Measurements from ENCODE around the gene KLHL3.

KLHL3 gene

GRCh38 chr5:137758121-137758520, 22.2 kb upstream of the KLHL3 start:
- Histone ChIP-seq H2AFZ (ENCODE audit: low read length) (no peak overlapping the region), H3K4me2 (ENCODE audit: low read length) (no peak overlapping the region)

DNA sequence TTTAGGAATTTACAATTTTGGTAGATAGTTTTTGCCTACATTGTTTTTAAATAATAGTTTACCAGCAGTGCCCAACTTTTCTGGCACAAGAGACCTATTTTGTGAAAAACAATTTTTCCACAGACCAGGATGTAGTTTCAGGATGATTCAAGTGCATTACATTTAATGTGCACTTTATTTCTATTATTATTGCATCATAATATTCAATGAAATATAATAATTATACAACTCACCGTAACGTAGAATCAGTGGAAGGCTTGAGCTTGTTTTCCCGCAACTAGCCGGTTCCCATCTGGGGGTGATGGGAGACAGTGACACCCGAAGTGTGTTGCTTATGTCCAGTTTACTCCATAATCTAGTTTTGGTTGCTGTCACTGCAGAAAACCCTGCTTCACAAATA, 21.7 kb upstream of the KLHL3 start:
- peaks cover 7% of the 10 kb centered on the region for H3K4me1 ChIP-seq (ENCODE audit: insufficient read depth, low read length, severe bottlenecking)
- no peaks in the 10 kb centered on the region for H4K20me1 ChIP-seq (ENCODE audit: insufficient read depth, low read length)
- peaks cover 14% of the 10 kb centered on the region for H3K36me3 ChIP-seq (ENCODE audit: insufficient read depth, low read length)
- H3K4me3 ChIP-seq (ENCODE audit: low read depth, low read length, poor library complexity, severe bottlenecking): no peak overlapping the region
- TF ChIP-seq EZH2 (IDR thresholded peaks at IDR 0.05; ENCODE audit: borderline replicate concordance, low read length): no peak
- TF ChIP-seq CTCF (IDR thresholded peaks at IDR 0.05; ENCODE audit: low read length): no peak
- H3K27me3 ChIP-seq (ENCODE audit: insufficient read depth, low read length): no peaks in the 10 kb centered on the region
- no peak overlapping the region for H3K4me2 ChIP-seq (ENCODE audit: low read length)
- H3K9ac ChIP-seq (ENCODE audit: low read length): no peak overlapping the region
- H3K9me3 ChIP-seq (ENCODE audit: low read length): no peaks in the 10 kb centered on the region
- H2AFZ ChIP-seq (ENCODE audit: low read length): no peak overlapping the region
- H3K27ac ChIP-seq (ENCODE audit: low read depth, low read length, poor library complexity, severe bottlenecking): no peak overlapping the region
- peaks cover 13% of the 10 kb centered on the region for H3K79me2 ChIP-seq (ENCODE audit: insufficient read depth, low read length)
- H3F3A ChIP-seq (ENCODE audit: insufficient read depth, low read length): no peaks in the 10 kb centered on the region
- no peaks in the 10 kb centered on the region for H3K9me2 ChIP-seq (ENCODE audit: low read depth, low read length)

More at GRCh38 chr5:137758121-137758520, 22.2 kb upstream of the KLHL3 start:
- Histone ChIP-seq H3F3A (ENCODE audit: insufficient read depth, low read length) (no peaks in the 10 kb centered on the region), H3K4me3 (ENCODE audit: low read depth, low read length, poor library complexity, severe bottlenecking) (no peak overlapping the region), H3K79me2 (ENCODE audit: insufficient read depth, low read length) (peaks cover 8% of the 10 kb centered on the region), H3K36me3 (ENCODE audit: insufficient read depth, low read length) (peaks cover 9% of the 10 kb centered on the region), H4K20me1 (ENCODE audit: insufficient read depth, low read length) (no peaks in the 10 kb centered on the region), H3K9me3 (ENCODE audit: low read length) (no peaks in the 10 kb centered on the region), H3K4me1 (ENCODE audit: insufficient read depth, low read length, severe bottlenecking) (peaks cover 7% of the 10 kb centered on the region), H3K27ac (ENCODE audit: low read depth, low read length, poor library complexity, severe bottlenecking) (no peak overlapping the region), H3K27me3 (ENCODE audit: insufficient read depth, low read length) (no peaks in the 10 kb centered on the region), H3K9me2 (ENCODE audit: low read depth, low read length) (no peaks in the 10 kb centered on the region), H3K9ac (ENCODE audit: low read length) (no peak overlapping the region)
- TF ChIP-seq EZH2 (IDR thresholded peaks at IDR 0.05; ENCODE audit: borderline replicate concordance, low read length) (no peak), CTCF (IDR thresholded peaks at IDR 0.05; ENCODE audit: low read length) (no peak)

DNA sequence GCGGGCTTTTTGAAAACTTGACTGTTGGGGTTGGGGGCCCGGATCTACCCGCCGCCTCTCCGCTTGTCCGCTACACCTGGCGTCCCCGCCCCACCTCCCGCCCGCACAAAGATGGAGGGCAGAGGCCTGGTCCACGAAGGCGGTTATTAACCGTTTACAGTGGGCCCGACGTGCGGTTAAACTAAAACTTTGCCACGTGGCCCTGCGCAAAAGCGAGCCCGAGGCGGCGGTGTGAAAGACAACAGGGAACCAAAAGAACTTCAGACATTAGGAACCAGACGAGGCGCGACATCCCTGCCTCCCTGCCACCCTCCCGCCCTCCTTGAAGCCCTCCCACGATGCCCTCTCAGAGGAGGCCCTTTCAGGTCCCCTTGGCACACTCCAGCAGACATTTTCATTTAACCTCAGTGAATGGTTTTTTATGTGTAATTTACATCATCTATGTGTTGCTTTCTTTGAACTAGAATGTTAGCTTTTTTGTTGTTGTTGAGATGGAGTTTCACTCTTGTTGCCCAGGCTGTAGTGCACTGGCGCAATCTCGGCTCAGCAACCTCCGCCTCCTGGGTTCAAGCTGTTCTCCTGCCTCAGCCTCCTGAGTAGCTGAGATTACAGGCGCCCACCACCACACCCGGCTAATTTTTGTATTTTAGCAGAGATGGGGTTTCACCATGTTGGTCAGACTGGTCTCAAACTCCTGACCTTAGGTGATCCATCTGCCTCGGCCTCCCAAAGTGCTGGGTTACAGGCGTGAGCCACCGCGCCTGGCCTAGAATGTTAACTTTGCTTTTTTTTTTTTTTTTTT, 19.3 kb upstream of the KLHL3 start:
- peaks cover 30% of the 10 kb centered on the region for H3K4me1 ChIP-seq (ENCODE audit: insufficient read depth, low read length, severe bottlenecking)

More for the DNA sequence above, 19.3 kb upstream of the KLHL3 start:
- peak overlapping the region; percentile 100 for H3K4me3 ChIP-seq (ENCODE audit: low read depth, low read length, poor library complexity, severe bottlenecking)
- H3K79me2 ChIP-seq (ENCODE audit: insufficient read depth, low read length): peaks cover 30% of the 10 kb centered on the region
- peaks cover 38% of the 10 kb centered on the region for H3K36me3 ChIP-seq (ENCODE audit: insufficient read depth, low read length)
- H3K27ac ChIP-seq (ENCODE audit: low read depth, low read length, poor library complexity, severe bottlenecking): peak overlapping the region; percentile 85
- H3K9ac ChIP-seq (ENCODE audit: low read length): peak overlapping the region; percentile 100
- peak overlapping the region; percentile 82 for H3K4me2 ChIP-seq (ENCODE audit: low read length)
- peaks cover 5% of the 10 kb centered on the region for H4K20me1 ChIP-seq (ENCODE audit: insufficient read depth, low read length)
- no peaks in the 10 kb centered on the region for H3K27me3 ChIP-seq (ENCODE audit: insufficient read depth, low read length)
- peak overlapping the region; percentile 18; the same call in 1 of the 2 replicates for H2AFZ ChIP-seq (ENCODE audit: low read length)
- no peaks in the 10 kb centered on the region for H3K9me2 ChIP-seq (ENCODE audit: low read depth, low read length)
- no peak for TF ChIP-seq EZH2 (IDR thresholded peaks at IDR 0.05; ENCODE audit: borderline replicate concordance, low read length)
- no peak for TF ChIP-seq CTCF (IDR thresholded peaks at IDR 0.05; ENCODE audit: low read length)
- H3K9me3 ChIP-seq (ENCODE audit: low read length): no peaks in the 10 kb centered on the region
- H3F3A ChIP-seq (ENCODE audit: insufficient read depth, low read length): no peaks in the 10 kb centered on the region

Data from OCI-LY1 (cell line).